ENCODE results near the gene PIR.

DNA sequence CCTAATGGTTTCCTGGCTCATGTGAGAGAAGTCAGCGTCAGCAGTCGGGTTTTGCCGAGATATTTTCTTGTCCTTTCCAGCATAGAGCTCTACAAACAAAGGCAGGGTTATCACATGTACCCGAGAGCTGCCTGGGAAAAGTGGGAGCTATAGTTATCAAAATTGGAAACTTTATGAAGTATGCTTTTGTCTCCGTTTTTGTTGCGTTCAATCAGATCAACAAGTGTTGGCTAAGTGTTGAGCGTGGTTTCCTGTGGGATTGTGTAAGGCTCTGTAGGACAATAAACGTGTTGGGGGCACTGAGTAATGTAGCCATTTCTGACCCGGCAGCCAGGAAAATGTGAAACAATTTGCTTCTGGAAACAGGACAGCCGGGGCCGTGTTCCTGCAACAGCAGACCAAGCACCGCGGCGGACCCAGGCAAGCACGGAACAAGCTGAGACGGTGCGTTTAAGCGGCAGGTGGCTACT, 7.4 kb upstream of the PIR start, which contains the start of gene BMX:
- no peak for TF ChIP-seq CTCF (IDR thresholded peaks at IDR 0.05; ENCODE audit: low read depth, low read length)
- no peak for TF ChIP-seq EZH2phosphoT487 (IDR thresholded peaks at IDR 0.05; ENCODE audit: low read depth)
